Diencephalon (tissue), 1 donor: ENCODE measurements around the gene CBX6. TPM values are rescaled to one million over a fixed set of nuclear protein-coding genes. Genes with fewer than 3 reads are reported as not detected.

Source experiments
- total RNA-seq: library from RNA; depleted of rRNA; stranded (reverse); fragments of >200 nt; gene quantifications from one replicate; pipeline ENCODE4 v1.2.3, GENCODE V29; 2014

CBX6 gene
- total RNA-seq, result 65.3 TPM

GRCh38 chr22:38872172-38872830 is at the start of gene CBX6:
CBX6 (minus strand) TSS chr22:38872216; CDS start chr22:38872190, 26 bp downstream.

GRCh38 chr22:38843657-38844314 is 28.2 kb downstream of the CBX6 start, which contains the start of gene NPTXR:
NPTXR (minus strand) TSS chr22:38844028.

Other genes starting within 250 kb of the CBX6 start
- gene FAM227A, start 215.8 kb downstream of the CBX6 start, total RNA-seq, result 9.2 TPM
- 23.8 TPM for gene CBY1, start 215.6 kb downstream of the CBX6 start, total RNA-seq
- gene TOMM22, start 190.3 kb downstream of the CBX6 start, total RNA-seq, result 44.3 TPM
- 44.8 TPM for gene JOSD1, start 171.3 kb downstream of the CBX6 start, total RNA-seq
- gene GTPBP1, start 166.3 kb downstream of the CBX6 start, total RNA-seq, result 36.2 TPM
- 52.6 TPM for gene SUN2, start 116.2 kb downstream of the CBX6 start, total RNA-seq
- gene DNAL4, start 78.1 kb downstream of the CBX6 start, total RNA-seq, result 16.1 TPM
- gene NPTXR, start 28.2 kb downstream of the CBX6 start, total RNA-seq, result 64.6 TPM
- not detected for gene APOBEC3A, start 85.4 kb upstream of the CBX6 start, total RNA-seq
- not detected for gene APOBEC3B, start 110.1 kb upstream of the CBX6 start, total RNA-seq
- gene APOBEC3C, start 142.0 kb upstream of the CBX6 start, total RNA-seq, result 0.92 TPM
- gene APOBEC3D, start 148.9 kb upstream of the CBX6 start, total RNA-seq, result not detected
- gene APOBEC3F, start 168.6 kb upstream of the CBX6 start, total RNA-seq, result 1.2 TPM
- 1.6 TPM for gene APOBEC3G, start 205.1 kb upstream of the CBX6 start, total RNA-seq
- gene APOBEC3H, start 225.0 kb upstream of the CBX6 start, total RNA-seq, result not detected